ENCODE data around the gene CLEC4M. TPM values are rescaled to one million over a fixed set of nuclear protein-coding genes. Genes with fewer than 3 reads are reported as not detected.
"Not testable (repeated sequence)": the region's sequence is repeated elsewhere in the genome, so short reads cannot be mapped to it uniquely, and the experiment has no call there.

CLEC4M gene
- polyA plus RNA-seq, 3 donors, result 2.0 to 4.2 (median 3.4) TPM

GRCh38 chr19:7765043-7765442 lies 2.0 kb downstream of the CLEC4M start:
- DNase-seq (ENCODE audit: extremely low read depth in 1 of 11, low read depth in 9 of 11, low spot score in 4 of 11), result not testable (repeated sequence)

- DNase-seq (ENCODE audit: extremely low read depth in 1 of 11, low read depth in 9 of 11, low spot score in 4 of 11), result no peak
These were observed 3.5 kb downstream of the CLEC4M start for GRCh38 chr19:7766535-7766934.

GRCh38 chr19:7767487-7767886 lies 4.4 kb downstream of the CLEC4M start:
- DNase-seq (ENCODE audit: extremely low read depth in 1 of 11, low read depth in 9 of 11, low spot score in 4 of 11), result no peak

- DNase-seq (ENCODE audit: extremely low read depth in 1 of 11, low read depth in 9 of 11, low spot score in 4 of 11), result no peak
These were observed 6.1 kb downstream of the CLEC4M start for GRCh38 chr19:7769171-7769570.

- DNase-seq (ENCODE audit: extremely low read depth in 1 of 11, low read depth in 9 of 11, low spot score in 4 of 11), result no peak
These were observed 8.0 kb downstream of the CLEC4M start for GRCh38 chr19:7771072-7771471.

- no peak for DNase-seq (ENCODE audit: extremely low read depth in 1 of 11, low read depth in 9 of 11, low spot score in 4 of 11)
These were observed 9.8 kb downstream of the CLEC4M start for GRCh38 chr19:7772752-7773291.

GRCh38 chr19:7773841-7774240 lies 10.8 kb downstream of the CLEC4M start:
- DNase-seq (ENCODE audit: extremely low read depth in 1 of 11, low read depth in 9 of 11, low spot score in 4 of 11), result no peak

- DNase-seq (ENCODE audit: extremely low read depth in 1 of 11, low read depth in 9 of 11, low spot score in 4 of 11), result no peak
These were observed 12.7 kb downstream of the CLEC4M start for GRCh38 chr19:7775761-7776160.

- DNase-seq (ENCODE audit: extremely low read depth in 1 of 11, low read depth in 9 of 11, low spot score in 4 of 11), result no peak
These were observed 15.0 kb downstream of the CLEC4M start for GRCh38 chr19:7778081-7778480.

- no peak for DNase-seq (ENCODE audit: extremely low read depth in 1 of 11, low read depth in 9 of 11, low spot score in 4 of 11)
These were observed 16.8 kb downstream of the CLEC4M start for GRCh38 chr19:7779631-7780486.

GRCh38 chr19:7781157-7781556 lies 18.1 kb downstream of the CLEC4M start:
- no peak for DNase-seq (ENCODE audit: extremely low read depth in 1 of 11, low read depth in 9 of 11, low spot score in 4 of 11)

- DNase-seq (ENCODE audit: extremely low read depth in 1 of 11, low read depth in 9 of 11, low spot score in 4 of 11), result no peak
These were observed 21.0 kb downstream of the CLEC4M start for GRCh38 chr19:7783991-7784423.

- no peak for DNase-seq (ENCODE audit: extremely low read depth in 1 of 11, low read depth in 9 of 11, low spot score in 4 of 11)
These were observed 21.8 kb downstream of the CLEC4M start for GRCh38 chr19:7784856-7785255.

- DNase-seq (ENCODE audit: extremely low read depth in 1 of 11, low read depth in 9 of 11, low spot score in 4 of 11), result no peak
These were observed 24.1 kb downstream of the CLEC4M start for GRCh38 chr19:7787141-7787540.

- no peak for DNase-seq (ENCODE audit: extremely low read depth in 1 of 11, low read depth in 9 of 11, low spot score in 4 of 11)
These were observed 24.6 kb downstream of the CLEC4M start for GRCh38 chr19:7787602-7788177.

- no peak for DNase-seq (ENCODE audit: extremely low read depth in 1 of 11, low read depth in 9 of 11, low spot score in 4 of 11)
These were observed 25.3 kb downstream of the CLEC4M start for GRCh38 chr19:7788178-7788932.

- DNase-seq (ENCODE audit: extremely low read depth in 1 of 11, low read depth in 9 of 11, low spot score in 4 of 11), result no peak
These were observed 25.9 kb downstream of the CLEC4M start for GRCh38 chr19:7788933-7789323.

- no peak for DNase-seq (ENCODE audit: extremely low read depth in 1 of 11, low read depth in 9 of 11, low spot score in 4 of 11)
These were observed 26.4 kb downstream of the CLEC4M start for GRCh38 chr19:7789447-7789846.

GRCh38 chr19:7790416-7790815 lies 27.4 kb downstream of the CLEC4M start:
- no peak for DNase-seq (ENCODE audit: extremely low read depth in 1 of 11, low read depth in 9 of 11, low spot score in 4 of 11)

GRCh38 chr19:7792281-7792680 lies 29.2 kb downstream of the CLEC4M start:
- DNase-seq (ENCODE audit: extremely low read depth in 1 of 11, low read depth in 9 of 11, low spot score in 4 of 11), result peak in 6 of 11 donors; percentile 26 to 73 (median 48)
